Heart left ventricle (tissue), 16 donors: ENCODE data around the gene ZP4. TPM values are rescaled to one million over a fixed set of nuclear protein-coding genes. Genes with fewer than 3 reads are reported as not detected.

Experiments used
- ATAC-seq, 4 donors: fragments of 200-7000 bp; cut with Tn5 transposase; one replicate each; pipeline ENCODE4 v1.9.1; 2020 to 2022; ENCODE audit warnings: moderate library complexity in 4 of 4, mild to moderate bottlenecking in 3 of 4, moderate number of reproducible peaks in 1 of 4
- DNase-seq, 5 donors: peaks; one replicate each; pipeline ENCODE4 v3.0.0-alpha.2; 2020
- H3K27ac ChIP-seq, 12 donors: fragments of 200-600 bp; sonication (generic) in 4 of 12; one replicate each; pipeline versions ENCODE4 v1.5.0 to v1.8.0; 2016 to 2022; ENCODE audit warnings: mild to moderate bottlenecking in 2 of 12
- H3K27me3 ChIP-seq, 9 donors: fragments of 200-600 bp; sonication (generic) in 2 of 9; one replicate each; pipeline versions ENCODE4 v1.5.1 to v1.8.0; 2016 to 2022; ENCODE audit warnings: mild to moderate bottlenecking in 3 of 9
- H3K36me3 ChIP-seq, 9 donors: fragments of 200-600 bp; sonication (generic) in 2 of 9; one replicate each; pipeline versions ENCODE4 v1.5.0 to v1.8.0; 2018 to 2022; ENCODE audit warnings: mild to moderate bottlenecking in 2 of 9
- H3K4me1 ChIP-seq, 12 donors: fragments of 200-600 bp; sonication (generic) in 4 of 12; one replicate each; pipeline versions ENCODE4 v1.5.0 to v1.8.0; 2016 to 2022; ENCODE audit warnings: mild to moderate bottlenecking in 3 of 12
- H3K4me3 ChIP-seq, 12 donors: fragments of 200-600 bp; sonication (generic) in 4 of 12; one replicate each; pipeline versions ENCODE4 v1.5.0 to v1.8.0; 2017 to 2022; ENCODE audit warnings: mild to moderate bottlenecking in 9 of 12, moderate library complexity in 4 of 12
- H3K9me3 ChIP-seq, 12 donors: fragments of 200-600 bp; sonication (generic) in 4 of 12; one replicate each; pipeline versions ENCODE4 v1.5.0 to v1.8.0; 2016 to 2022; ENCODE audit warnings: mild to moderate bottlenecking in 1 of 12
- POLR2A ChIP-seq, 2 donors: fragments of 450-650 bp; IDR thresholded peaks; one replicate each; pipeline ENCODE4 v1.6.1; 2017; ENCODE audit warnings: antibody characterized with exemption in 2 of 2, mild to moderate bottlenecking in 2 of 2, moderate library complexity in 2 of 2
- WGBS, 4 donors: extraction: QIAGEN DNeasy Blood & Tissue Kit in 2 of 4; methylation state at CpG; one replicate each; pipeline versions ENCODE4 v1.1.5 to v1.1.7; 2013 to 2018; 5-methylcytosine and 5-hydroxymethylcytosine counted together
- intact Hi-C, 10 donors: fragments of 100-400 bp; cut with DNase I; formaldehyde crosslinking; loops; one replicate each; pipeline versions ENCODE4 v1.11.1 to v1.14.2; 2022
- polyA plus RNA-seq, 2 donors: library from polyadenylated mRNA; stranded (reverse); fragments of 200-250 nt; gene quantifications; one replicate each; pipeline ENCODE4 v1.2.3, GENCODE V29; 2013
- total RNA-seq, 9 donors: library from RNA; depleted of rRNA in 2 of 9; stranded (reverse); fragments of >200 nt in 2 of 9; fragmentation: NEBNext Ultra II Directional in 3 of 9; extraction: Animal tissue kit (Norgen Biotek cat#: 25700) in 3 of 9; gene quantifications; one replicate each; pipeline versions ENCODE4 v1.1.0 to v1.2.4, GENCODE V29; 2016 to 2023
- TF ChIP-seq, protein P1 (sequence below), 12 donors: fragments of 200-600 bp; sonication (generic) in 4 of 12; IDR thresholded peaks; one replicate each; pipeline versions ENCODE4 v1.5.0 to v1.8.0; 2018 to 2022; ENCODE audit warnings: antibody characterized with exemption in 12 of 12, mild to moderate bottlenecking in 5 of 12
- donor health status: ischemic (EF 13 %, LVEDD 7.1; RV severe dilation, severe dysfunction).
- donor health status: healthy with polysubstance abuse.
- donor health status: DM: no; HTN: yes; CAD: no.
- donor health status: DM: no; HTN: no; CAD: no.
- donor health status: ischemic (EF 25% LVEDD 6.9; RV normal size, moderate dysfunction).
- donor health status: ischemic (EF 25% LVEDD 5.7; RV mildly dilated, moderate dysfunction).
- donor health status: healthy.
- donor health status: DM: yes; HTN: yes; CAD: no.
- donor health status: ischemic (EF 35%, LVEDD 5.7; RV mildly dilated, moderate dysfunction).
- donor health status: nonischemic (EF 11% LVEDD 7.7; RV severe dilation, severe dysfunction).
- donor health status: DM: yes; HTN: yes; CAD: no.
- donor health status: PGD.
- donor health status: ischemic (EF 29% LVEDD 5.4; RV normal size, mild dysfunction).
- donor health status: nonischemic (EF 23%, LVEDD 6.1; RV moderate dilation, normal function).

ZP4 gene
- total and polyA plus RNA-seq, 11 donors: not detected

DNA sequence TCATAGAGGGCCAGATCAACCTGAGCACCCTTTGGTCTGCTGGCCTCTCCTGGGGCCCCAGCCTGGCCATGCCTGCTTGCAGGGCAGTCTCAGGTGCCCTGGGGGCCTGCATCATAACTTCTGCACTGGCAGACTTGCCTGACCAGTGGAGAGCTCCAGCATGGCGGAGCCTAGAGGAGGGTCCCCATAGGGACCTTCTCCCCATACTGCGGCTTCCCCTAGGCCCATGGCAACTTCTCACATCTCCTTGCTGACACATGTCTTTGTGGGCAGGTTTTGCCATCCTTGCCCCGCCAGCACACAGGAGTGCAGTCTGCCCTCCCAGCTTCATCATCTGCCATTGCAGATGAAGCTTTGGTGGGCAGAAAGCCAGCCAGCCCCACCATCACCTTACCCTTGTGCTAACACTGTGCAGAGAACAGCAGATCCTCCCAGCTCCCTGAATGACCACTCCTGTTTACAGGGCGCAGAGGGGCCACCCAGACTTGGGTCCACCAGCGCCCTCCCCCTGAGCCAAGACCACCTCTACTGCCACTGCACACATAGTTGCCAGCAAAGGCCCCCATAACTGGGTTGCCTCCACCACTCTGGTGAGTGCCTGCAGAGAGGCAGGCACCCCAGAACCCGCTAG, 51.7 kb downstream of the ZP4 start:
- Histone ChIP-seq H3K9me3 (peaks cover 0 to 8% (median 0%) of the 10 kb centered on the region in 12 donors), H3K27ac (no peak overlapping the region), H3K27me3 (no peaks in the 10 kb centered on the region), H3K4me1 (peaks cover 0 to 6% (median 0%) of the 10 kb centered on the region in 12 donors), H3K36me3 (peaks cover 0 to 15% (median 0%) of the 10 kb centered on the region in 9 donors), H3K4me3 (no peak overlapping the region)
- 89 to 93% (median 90%) methylated on average over 4 to 6 of the region's 6 CpGs for WGBS, 4 donors
- peak in 1 of 5 donors; percentile 37 for DNase-seq
- TF ChIP-seq, protein P1, sequence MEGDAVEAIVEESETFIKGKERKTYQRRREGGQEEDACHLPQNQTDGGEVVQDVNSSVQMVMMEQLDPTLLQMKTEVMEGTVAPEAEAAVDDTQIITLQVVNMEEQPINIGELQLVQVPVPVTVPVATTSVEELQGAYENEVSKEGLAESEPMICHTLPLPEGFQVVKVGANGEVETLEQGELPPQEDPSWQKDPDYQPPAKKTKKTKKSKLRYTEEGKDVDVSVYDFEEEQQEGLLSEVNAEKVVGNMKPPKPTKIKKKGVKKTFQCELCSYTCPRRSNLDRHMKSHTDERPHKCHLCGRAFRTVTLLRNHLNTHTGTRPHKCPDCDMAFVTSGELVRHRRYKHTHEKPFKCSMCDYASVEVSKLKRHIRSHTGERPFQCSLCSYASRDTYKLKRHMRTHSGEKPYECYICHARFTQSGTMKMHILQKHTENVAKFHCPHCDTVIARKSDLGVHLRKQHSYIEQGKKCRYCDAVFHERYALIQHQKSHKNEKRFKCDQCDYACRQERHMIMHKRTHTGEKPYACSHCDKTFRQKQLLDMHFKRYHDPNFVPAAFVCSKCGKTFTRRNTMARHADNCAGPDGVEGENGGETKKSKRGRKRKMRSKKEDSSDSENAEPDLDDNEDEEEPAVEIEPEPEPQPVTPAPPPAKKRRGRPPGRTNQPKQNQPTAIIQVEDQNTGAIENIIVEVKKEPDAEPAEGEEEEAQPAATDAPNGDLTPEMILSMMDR (IDR thresholded peaks at IDR 0.05): no peak
- no peak for TF ChIP-seq POLR2A (IDR thresholded peaks at IDR 0.05)
- intact Hi-C loops: no loop called here
- peak; percentile 19 to 66 (median 32) for ATAC-seq

DNA sequence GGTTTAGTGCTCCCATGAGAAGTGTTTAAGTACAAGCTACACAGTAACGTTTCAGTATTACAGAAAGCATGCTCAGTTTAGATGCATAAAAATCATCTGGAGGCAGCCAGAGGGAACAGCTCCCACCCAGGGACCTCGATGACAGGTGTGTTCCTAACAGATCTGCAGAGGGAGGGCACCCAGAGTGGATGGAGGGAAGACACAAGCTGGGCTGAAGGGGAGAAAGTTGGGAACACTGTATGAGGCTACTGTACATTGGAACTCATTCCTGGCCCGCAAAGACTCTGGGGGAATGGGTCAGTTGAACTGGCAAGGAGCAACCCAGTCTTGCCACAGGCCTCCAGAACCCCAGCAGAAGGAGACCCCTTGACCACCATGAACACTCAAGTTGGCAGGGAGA, 52.4 kb downstream of the ZP4 start:
- intact Hi-C loops: no loop called here
- ATAC-seq (peak; percentile 33 to 55 (median 40)), DNase-seq (no peak)
- H3K27me3 ChIP-seq: no peaks in the 10 kb centered on the region
- H3K36me3 ChIP-seq: peaks cover 0 to 22% (median 0%) of the 10 kb centered on the region in 9 donors
- H3K27ac ChIP-seq: no peak overlapping the region
- TF ChIP-seq, protein P1 (IDR thresholded peaks at IDR 0.05): no peak
- TF ChIP-seq POLR2A (IDR thresholded peaks at IDR 0.05): no peak
- WGBS, 4 donors: 43 to 70% (median 55%) methylated on average over 3 of the region's 3 CpGs
- H3K9me3 ChIP-seq: peaks cover 0 to 3% (median 0%) of the 10 kb centered on the region in 12 donors
- peaks cover 0 to 6% (median 0%) of the 10 kb centered on the region in 12 donors for H3K4me1 ChIP-seq
- no peak overlapping the region for H3K4me3 ChIP-seq

DNA sequence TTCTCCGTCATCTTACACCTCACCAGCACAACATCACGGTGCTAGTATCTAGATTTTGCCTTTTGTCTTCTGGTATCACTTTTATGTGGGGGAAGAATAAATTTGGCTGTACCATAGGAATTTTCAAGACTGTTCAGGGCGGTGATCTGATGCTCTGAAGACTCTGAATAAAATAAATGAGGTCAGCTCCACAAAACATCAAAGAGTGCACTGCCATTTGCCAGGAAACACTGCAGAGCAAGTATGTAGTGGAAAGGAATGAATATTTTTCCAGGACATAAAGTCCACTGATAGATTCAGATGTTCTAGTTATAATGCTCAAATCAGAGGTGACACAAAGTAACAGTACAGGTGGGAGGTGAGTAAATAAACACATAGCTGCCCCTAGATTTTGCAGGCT, 56.3 kb downstream of the ZP4 start:
- Histone ChIP-seq H3K4me1 (peaks cover 0 to 6% (median 0%) of the 10 kb centered on the region in 12 donors), H3K36me3 (peaks cover 0 to 59% (median 0%) of the 10 kb centered on the region in 9 donors), H3K27ac (no peak overlapping the region), H3K9me3 (no peaks in the 10 kb centered on the region), H3K27me3 (no peaks in the 10 kb centered on the region), H3K4me3 (no peak overlapping the region)
- WGBS, 4 donors: 71 to 79% (median 75%) methylated on average over 3 of the region's 3 CpGs
- ATAC-seq (no peak), DNase-seq (no peak)
- TF ChIP-seq, protein P1 (IDR thresholded peaks at IDR 0.05): no peak
- no peak for TF ChIP-seq POLR2A (IDR thresholded peaks at IDR 0.05)
- intact Hi-C loops: no loop called here

DNA sequence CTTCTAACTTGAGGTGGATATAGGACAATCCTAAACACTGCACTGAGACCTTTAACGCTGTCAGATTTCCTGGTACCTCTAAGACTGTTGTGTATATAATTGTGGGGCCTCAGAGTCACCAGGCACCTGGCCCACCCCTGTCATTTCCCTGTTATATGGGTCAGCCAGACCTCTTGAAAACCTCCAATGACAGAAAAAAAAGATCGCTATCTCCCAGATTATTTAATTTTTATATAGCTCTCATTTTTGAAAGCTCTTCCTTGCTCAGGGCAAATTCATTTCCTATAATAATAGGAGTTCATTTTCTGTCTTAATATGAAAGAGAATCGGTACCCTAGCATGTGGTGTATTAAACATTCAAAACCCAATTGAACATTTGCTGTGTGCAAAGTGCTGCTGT, 56.7 kb downstream of the ZP4 start:
- 79 to 88% (median 87%) methylated on average over 3 of the region's 3 CpGs for WGBS, 4 donors
- intact Hi-C loops: no loop called here
- TF ChIP-seq, protein P1 (IDR thresholded peaks at IDR 0.05): no peak
- TF ChIP-seq POLR2A (IDR thresholded peaks at IDR 0.05): no peak

More for the DNA sequence above, 56.7 kb downstream of the ZP4 start:
- H3K27me3 ChIP-seq: no peaks in the 10 kb centered on the region
- no peaks in the 10 kb centered on the region for H3K9me3 ChIP-seq
- H3K27ac ChIP-seq: no peak overlapping the region
- ATAC-seq: no peak
- H3K4me1 ChIP-seq: peaks cover 0 to 6% (median 0%) of the 10 kb centered on the region in 12 donors
- peaks cover 0 to 60% (median 0%) of the 10 kb centered on the region in 9 donors for H3K36me3 ChIP-seq
- DNase-seq: no peak
- no peak overlapping the region for H3K4me3 ChIP-seq
